DLD1 (cell line): ENCODE data around the gene TMEM198.

Experiments
- in situ Hi-C: cut with HindIII; loops from 2 replicates; pipeline ENCODE4 v1.10.0; 2017; ENCODE audit warnings: low sequenced_read_pairs

TMEM198 gene

GRCh38 chr2:219543596-219544358 is at the start of gene TMEM198, which contains the start of gene CHPF:
Gene TMEM198 (plus strand): TSS chr2:219544028. CDS start chr2:219544728, 700 bp downstream.
Gene CHPF (minus strand): TSS chr2:219543809. CDS start chr2:219543538, 271 bp downstream.
- in situ Hi-C loops = no loop called here

- in situ Hi-C loops = no loop called here
Measured at GRCh38 chr2:219494952-219495530, 48.8 kb upstream of the TMEM198 start.

- in situ Hi-C loops = no loop called here
Measured at GRCh38 chr2:219495531-219496122, 48.2 kb upstream of the TMEM198 start.

- in situ Hi-C loops = no loop called here
Measured at GRCh38 chr2:219496247-219496824, 47.5 kb upstream of the TMEM198 start.

GRCh38 chr2:219496825-219497494 is 46.9 kb upstream of the TMEM198 start:
- in situ Hi-C loops = no loop called here

GRCh38 chr2:219497495-219498279 is 46.1 kb upstream of the TMEM198 start:
- in situ Hi-C loops = no loop called here

- in situ Hi-C loops = no loop called here
Measured at GRCh38 chr2:219498280-219499057, 45.4 kb upstream of the TMEM198 start, which contains the start of gene GMPPA. Gene GMPPA (plus strand): TSS chr2:219498891. CDS start chr2:219499976, 1,085 bp downstream.

- in situ Hi-C loops = no loop called here
Measured at GRCh38 chr2:219499058-219499307, 44.8 kb upstream of the TMEM198 start.

GRCh38 chr2:219499555-219499954 is 44.3 kb upstream of the TMEM198 start:
- in situ Hi-C loops = no loop called here

- in situ Hi-C loops = no loop called here
Measured at GRCh38 chr2:219500135-219500534, 43.7 kb upstream of the TMEM198 start.

- in situ Hi-C loops = no loop called here
Measured at GRCh38 chr2:219501849-219502248, 42.0 kb upstream of the TMEM198 start.

- in situ Hi-C loops = no loop called here
Measured at GRCh38 chr2:219502618-219503017, 41.2 kb upstream of the TMEM198 start.

GRCh38 chr2:219505585-219505984 is 38.2 kb upstream of the TMEM198 start:
- in situ Hi-C loops = no loop called here

GRCh38 chr2:219506153-219506801 is 37.6 kb upstream of the TMEM198 start:
- in situ Hi-C loops = no loop called here

GRCh38 chr2:219506802-219507526 is 36.9 kb upstream of the TMEM198 start:
- in situ Hi-C loops = no loop called here

GRCh38 chr2:219507581-219508443 is 36.0 kb upstream of the TMEM198 start:
- in situ Hi-C loops = no loop called here

GRCh38 chr2:219508444-219508734 is 35.4 kb upstream of the TMEM198 start:
- in situ Hi-C loops = no loop called here
